MM.1S (cell line): ENCODE measurements around the gene C10orf105.

Experiments
- DNase-seq: peaks from one replicate; pipeline ENCODE4 v3.0.0-alpha.2; 2015
- H2AFZ ChIP-seq: fragments of 300-600 bp; sonication (generic); 2 replicates; pipeline ENCODE4 v1.6.0; 2016; ENCODE audit warnings: antibody characterized with exemption, low read length
- H3F3A ChIP-seq: fragments of 300-600 bp; sonication (generic); 2 replicates; pipeline ENCODE4 v1.6.1; 2016; ENCODE audit warnings: mild to moderate bottlenecking, antibody characterized with exemption, low read length, moderate library complexity, mixed read lengths; ENCODE audit not compliant: insufficient read depth
- H3K27ac ChIP-seq: fragments of 300-600 bp; sonication (generic); 2 replicates; pipeline ENCODE4 v1.5.1; 2016; ENCODE audit warnings: mild to moderate bottlenecking, low read length
- H3K27me3 ChIP-seq: fragments of 300-600 bp; sonication (generic); replicated peaks from 2 replicates; pipeline ENCODE4 v1.6.0; 2016; ENCODE audit warnings: low read length; ENCODE audit not compliant: insufficient read depth
- H3K36me3 ChIP-seq: fragments of 300-600 bp; sonication (generic); replicated peaks from 2 replicates; pipeline ENCODE4 v1.6.1; 2016; ENCODE audit warnings: mild to moderate bottlenecking, low read length, mixed read lengths; ENCODE audit not compliant: insufficient read depth
- H3K4me1 ChIP-seq: fragments of 300-600 bp; sonication (generic); 2 replicates; pipeline ENCODE4 v1.6.1; 2016; ENCODE audit warnings: low read length, mixed read lengths
- H3K4me2 ChIP-seq: fragments of 300-600 bp; sonication (generic); 2 replicates; pipeline ENCODE4 v1.6.0; 2016; ENCODE audit warnings: low read depth, low read length
- H3K4me3 ChIP-seq: fragments of 300-600 bp; sonication (generic); 2 replicates; pipeline ENCODE4 v1.5.1; 2016; ENCODE audit warnings: low read length, mixed read lengths
- H3K79me2 ChIP-seq: fragments of 300-600 bp; sonication (generic); 2 replicates; pipeline ENCODE4 v1.6.1; 2016; ENCODE audit warnings: mixed run types, low read length, mixed read lengths
- H3K9ac ChIP-seq: fragments of 300-600 bp; sonication (generic); 2 replicates; pipeline ENCODE4 v1.6.1; 2016; ENCODE audit warnings: low read length, mixed read lengths
- H3K9me2 ChIP-seq: fragments of 300-600 bp; sonication (generic); replicated peaks from 2 replicates; pipeline ENCODE4 v1.6.1; 2016; ENCODE audit warnings: mild to moderate bottlenecking, low read length, mixed read lengths; ENCODE audit not compliant: insufficient read depth
- H3K9me3 ChIP-seq: fragments of 300-600 bp; sonication (generic); replicated peaks from 2 replicates; pipeline ENCODE4 v1.6.1; 2016; ENCODE audit warnings: mild to moderate bottlenecking, low read length, mixed read lengths; ENCODE audit not compliant: insufficient read depth
- H4K20me1 ChIP-seq: fragments of 300-600 bp; sonication (generic); 2 replicates; pipeline ENCODE4 v1.6.1; 2016; ENCODE audit warnings: mild to moderate bottlenecking, low read length, moderate library complexity, mixed read lengths; ENCODE audit not compliant: insufficient read depth
- EZH2 ChIP-seq: fragments of 300-600 bp; sonication (generic); optimal IDR thresholded peaks from 2 replicates; pipeline ENCODE3; 2017; ENCODE audit warnings: low read depth, mild to moderate bottlenecking, antibody characterized with exemption, low read length, mixed read lengths
- EZH2phosphoT487 ChIP-seq: fragments of 300-600 bp; sonication (generic); IDR thresholded peaks from 2 replicates; pipeline ENCODE4 v1.6.1; 2018; ENCODE audit warnings: antibody characterized with exemption, low read length
- TF ChIP-seq, protein P1 (sequence below): fragments of 300-600 bp; sonication (generic); IDR thresholded peaks from 2 replicates; pipeline ENCODE4 v1.5.1; 2016; ENCODE audit warnings: antibody characterized with exemption, low read length, mixed read lengths

Gene C10orf105

DNA sequence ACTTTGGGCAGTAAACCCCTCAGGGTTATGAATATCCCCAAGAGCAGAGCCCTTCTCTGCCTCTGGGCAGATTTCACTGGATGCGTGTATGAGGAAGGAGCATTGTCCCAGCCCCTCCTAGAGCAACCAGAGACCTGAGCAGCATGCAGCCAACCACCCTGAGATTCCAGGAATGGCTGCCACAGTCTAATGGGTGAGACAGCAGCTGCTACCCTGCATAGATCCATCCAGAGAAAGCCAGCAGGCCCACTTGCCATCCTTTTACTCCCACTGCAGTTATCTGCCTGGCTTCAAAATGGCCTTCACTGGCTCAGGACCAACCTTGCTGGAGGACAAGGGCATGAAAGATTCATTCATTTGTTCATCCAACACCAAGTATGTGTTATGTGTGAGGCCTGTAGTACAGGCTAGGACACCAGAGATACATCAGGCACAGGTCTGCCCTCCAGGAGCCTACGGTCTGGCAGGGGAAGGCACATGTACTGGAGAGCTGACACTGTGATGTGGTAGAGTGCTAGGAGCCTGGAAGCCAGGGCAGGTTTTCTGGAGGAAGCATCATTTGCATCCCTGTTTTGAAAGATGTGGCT is 26.2 kb upstream of the C10orf105 start:
- Histone ChIP-seq H3K36me3 (no peaks in the 10 kb centered on the region), H3K27me3 (no peaks in the 10 kb centered on the region), H3K79me2 (no peaks in the 10 kb centered on the region), H3K4me1 (peaks cover 23% of the 10 kb centered on the region), H3K9me2 (no peaks in the 10 kb centered on the region), H3F3A (peaks cover 20% of the 10 kb centered on the region; the same call in 1 of the 2 replicates), H3K4me3 (no peak overlapping the region), H3K9me3 (no peaks in the 10 kb centered on the region), H2AFZ (no peak overlapping the region), H3K9ac (no peak overlapping the region), H3K4me2 (no peak overlapping the region), H4K20me1 (no peaks in the 10 kb centered on the region), H3K27ac (no peak overlapping the region)
- TF ChIP-seq, protein P1, sequence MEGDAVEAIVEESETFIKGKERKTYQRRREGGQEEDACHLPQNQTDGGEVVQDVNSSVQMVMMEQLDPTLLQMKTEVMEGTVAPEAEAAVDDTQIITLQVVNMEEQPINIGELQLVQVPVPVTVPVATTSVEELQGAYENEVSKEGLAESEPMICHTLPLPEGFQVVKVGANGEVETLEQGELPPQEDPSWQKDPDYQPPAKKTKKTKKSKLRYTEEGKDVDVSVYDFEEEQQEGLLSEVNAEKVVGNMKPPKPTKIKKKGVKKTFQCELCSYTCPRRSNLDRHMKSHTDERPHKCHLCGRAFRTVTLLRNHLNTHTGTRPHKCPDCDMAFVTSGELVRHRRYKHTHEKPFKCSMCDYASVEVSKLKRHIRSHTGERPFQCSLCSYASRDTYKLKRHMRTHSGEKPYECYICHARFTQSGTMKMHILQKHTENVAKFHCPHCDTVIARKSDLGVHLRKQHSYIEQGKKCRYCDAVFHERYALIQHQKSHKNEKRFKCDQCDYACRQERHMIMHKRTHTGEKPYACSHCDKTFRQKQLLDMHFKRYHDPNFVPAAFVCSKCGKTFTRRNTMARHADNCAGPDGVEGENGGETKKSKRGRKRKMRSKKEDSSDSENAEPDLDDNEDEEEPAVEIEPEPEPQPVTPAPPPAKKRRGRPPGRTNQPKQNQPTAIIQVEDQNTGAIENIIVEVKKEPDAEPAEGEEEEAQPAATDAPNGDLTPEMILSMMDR = no peak
- TF ChIP-seq EZH2phosphoT487 (no peak), EZH2 (no peak)
- DNase-seq = no peak

DNA sequence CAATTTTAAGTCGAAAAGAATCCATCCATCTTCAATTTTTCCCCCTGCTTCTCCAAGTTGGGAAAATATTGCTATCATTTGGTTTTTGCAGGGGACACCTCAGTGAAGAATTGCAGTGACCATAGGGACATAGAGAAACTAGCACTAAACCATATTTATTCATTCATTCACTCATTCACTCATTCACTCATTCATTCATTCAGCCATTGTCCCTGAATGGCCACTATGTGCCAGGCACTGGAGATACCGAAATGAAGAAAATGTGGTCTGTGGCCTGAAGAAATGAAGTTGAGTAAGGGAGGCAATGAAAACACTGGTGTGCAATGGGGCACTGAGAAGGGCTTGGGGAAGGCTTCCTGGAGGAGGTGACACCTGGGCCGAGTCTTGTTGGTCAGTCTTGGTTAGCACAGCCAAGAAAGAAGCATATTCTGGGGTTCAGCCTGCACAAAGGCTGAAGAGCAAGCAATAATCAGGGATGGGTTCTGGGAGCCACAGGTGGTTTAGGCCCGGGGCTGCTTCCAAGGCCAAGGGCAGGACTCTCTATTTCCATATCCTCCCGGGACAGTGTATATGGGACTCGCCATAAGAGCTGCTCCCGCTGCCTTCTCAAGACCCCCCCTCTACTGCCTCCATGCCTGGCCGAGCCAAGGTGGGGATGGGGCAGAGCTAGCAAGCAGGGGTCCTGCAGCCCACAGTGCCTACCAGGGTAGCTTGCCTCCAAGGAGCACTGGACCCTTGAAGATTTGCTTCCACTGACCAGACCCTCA is 25.5 kb upstream of the C10orf105 start:
- TF ChIP-seq EZH2phosphoT487 = no peak
- TF ChIP-seq, protein P1 = no peak
- no peak for TF ChIP-seq EZH2
- Histone ChIP-seq H3K4me1 (peaks cover 23% of the 10 kb centered on the region), H3K9ac (no peak overlapping the region), H4K20me1 (no peaks in the 10 kb centered on the region), H3K4me2 (no peak overlapping the region), H3F3A (peaks cover 20% of the 10 kb centered on the region; the same call in 1 of the 2 replicates), H3K4me3 (no peak overlapping the region), H2AFZ (no peak overlapping the region), H3K79me2 (no peaks in the 10 kb centered on the region), H3K9me3 (no peaks in the 10 kb centered on the region), H3K9me2 (no peaks in the 10 kb centered on the region), H3K36me3 (no peaks in the 10 kb centered on the region), H3K27me3 (no peaks in the 10 kb centered on the region), H3K27ac (no peak overlapping the region)
- DNase-seq = no peak

DNA sequence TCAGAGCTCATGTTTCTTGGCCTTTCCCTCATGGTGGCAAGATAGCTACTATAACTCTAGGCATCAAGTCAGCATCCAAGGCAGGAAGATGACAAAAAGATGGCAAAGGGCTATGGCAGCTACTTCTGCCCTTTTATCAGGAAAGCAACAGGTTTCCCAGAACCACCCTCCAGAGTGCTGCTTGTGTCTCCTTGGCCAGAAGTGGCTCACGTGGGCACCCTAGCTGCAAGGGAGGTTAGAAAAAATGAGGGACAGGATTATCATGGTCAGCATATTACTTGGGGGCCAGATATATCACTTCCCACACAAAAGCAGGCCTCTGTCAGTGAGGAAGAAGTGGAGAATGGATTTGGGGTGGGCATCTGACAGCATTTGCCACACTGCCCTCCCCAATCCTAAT is 24.3 kb upstream of the C10orf105 start:
- Histone ChIP-seq H3K27me3 (no peaks in the 10 kb centered on the region), H3K4me2 (no peak overlapping the region)

More for the DNA sequence above, 24.3 kb upstream of the C10orf105 start:
- Histone ChIP-seq H4K20me1 (no peaks in the 10 kb centered on the region), H3K9ac (no peak overlapping the region), H3K9me3 (no peaks in the 10 kb centered on the region), H3F3A (peaks cover 14% of the 10 kb centered on the region; the same call in 1 of the 2 replicates), H2AFZ (no peak overlapping the region), H3K4me1 (peaks cover 15% of the 10 kb centered on the region), H3K27ac (no peak overlapping the region), H3K36me3 (no peaks in the 10 kb centered on the region), H3K79me2 (no peaks in the 10 kb centered on the region), H3K9me2 (no peaks in the 10 kb centered on the region), H3K4me3 (no peak overlapping the region)
- DNase-seq = no peak
- TF ChIP-seq, protein P1 = no peak
- no peak for TF ChIP-seq EZH2
- TF ChIP-seq EZH2phosphoT487 = no peak
